Measurements from ENCODE around the gene PTPRD.

Gene PTPRD

DNA sequence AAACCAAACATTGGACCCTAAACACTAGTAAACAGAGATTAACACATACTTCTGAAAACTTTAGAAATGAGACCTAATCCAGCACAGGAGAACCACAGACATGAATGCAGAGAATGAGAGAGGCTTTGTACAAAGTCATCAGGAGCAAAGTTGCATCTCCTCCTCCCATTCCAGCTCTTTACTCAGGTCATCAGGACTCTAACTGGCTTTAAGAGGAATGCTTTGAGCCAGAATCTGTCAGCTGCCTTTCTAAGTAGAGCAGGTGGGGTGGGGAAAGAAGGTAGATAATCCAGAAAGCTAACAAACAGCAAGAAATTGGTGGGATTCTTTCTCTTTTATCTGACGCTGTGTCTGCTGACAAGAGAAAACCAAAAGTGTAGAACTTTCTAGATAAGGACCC lies 2230.5 kb downstream of the PTPRD start:
- no peak for DNase-seq (ENCODE audit: low read depth)

DNA sequence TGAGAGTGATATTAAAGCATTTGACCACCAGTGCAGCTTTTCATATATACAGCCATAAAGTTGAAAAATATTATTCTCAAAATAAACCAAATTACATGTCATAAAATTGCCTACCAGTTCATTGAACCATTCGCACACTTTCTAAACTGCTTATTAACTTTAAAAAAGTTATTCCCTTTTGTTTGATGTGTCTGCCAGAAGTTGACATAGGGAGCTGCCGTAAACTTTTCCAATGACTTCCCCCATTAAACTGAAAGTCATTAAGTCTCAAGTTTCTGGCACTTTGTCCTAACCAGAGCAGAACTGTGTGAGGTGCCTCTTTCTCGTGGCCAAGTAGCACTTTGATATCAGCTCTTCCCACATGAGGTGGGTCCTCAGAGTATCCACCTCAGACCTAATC lies 2231.2 kb downstream of the PTPRD start:
- no peak for DNase-seq (ENCODE audit: low read depth)

GRCh38 chr9:8374471-8374870 lies 2238.3 kb downstream of the PTPRD start:
- no peak for DNase-seq (ENCODE audit: low read depth)

- DNase-seq (ENCODE audit: low read depth) = no peak
Observed at GRCh38 chr9:8371686-8372085, 2241.1 kb downstream of the PTPRD start.

- DNase-seq (ENCODE audit: low read depth) = no peak
Observed at GRCh38 chr9:8366161-8366926, 2246.5 kb downstream of the PTPRD start.

- DNase-seq (ENCODE audit: low read depth) = no peak
Observed at GRCh38 chr9:8365466-8366160, 2247.2 kb downstream of the PTPRD start.

DNA sequence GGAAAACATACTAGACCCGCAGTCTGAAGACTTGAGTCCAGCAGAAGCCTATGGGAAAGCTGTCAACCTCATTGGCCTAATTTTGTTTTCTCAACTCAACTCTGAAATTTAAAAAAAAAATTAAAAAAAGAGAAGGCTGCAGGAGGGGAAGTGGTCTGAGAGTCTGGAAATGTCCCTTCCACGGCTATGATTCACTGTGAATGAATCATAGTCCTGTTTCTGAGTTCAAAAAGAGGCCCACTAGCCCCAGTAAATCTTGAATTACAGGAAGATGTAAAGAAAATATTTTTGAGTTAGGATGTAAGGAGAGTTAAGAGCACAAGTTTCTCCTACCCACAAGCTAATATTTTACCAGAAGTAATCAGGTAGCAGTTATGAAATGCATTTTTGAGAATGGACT lies 2247.8 kb downstream of the PTPRD start:
- no peak for DNase-seq (ENCODE audit: low read depth)

DNA sequence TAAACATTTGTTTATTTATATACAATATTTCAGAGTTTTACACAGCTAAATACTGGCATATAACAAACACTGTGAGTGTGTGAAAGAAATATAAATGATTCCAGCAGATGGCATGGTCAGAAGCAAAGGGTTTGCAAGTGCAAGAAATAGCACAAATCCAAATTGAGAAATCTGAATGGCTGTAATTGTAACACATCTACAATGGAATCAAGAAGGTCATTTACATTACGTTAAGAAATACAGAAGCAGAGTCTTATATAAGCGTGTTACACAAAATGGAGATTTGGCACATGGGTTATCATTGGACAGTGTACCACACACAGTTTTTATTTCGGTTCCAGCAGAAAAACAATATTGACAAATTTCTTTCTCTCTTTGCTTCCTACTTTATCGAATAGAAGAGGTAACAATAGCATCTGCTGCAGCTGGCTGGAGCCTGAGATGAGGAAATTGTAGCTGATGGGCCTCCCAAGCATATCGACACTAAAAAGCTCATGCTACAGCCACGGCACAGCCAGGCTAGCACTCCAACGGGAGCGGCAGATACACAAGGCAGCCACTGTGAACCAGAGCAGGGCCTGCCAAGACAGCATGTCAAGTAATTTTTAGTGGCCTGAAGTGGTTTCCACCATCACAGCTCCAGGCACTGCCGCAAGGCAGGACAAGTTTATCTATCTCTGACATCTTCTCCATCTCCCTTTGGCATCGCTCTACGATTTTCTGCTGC lies 2248.6 kb downstream of the PTPRD start:
- DNase-seq (ENCODE audit: low read depth) = no peak

GRCh38 chr9:8362250-8362649 lies 2250.6 kb downstream of the PTPRD start:
- DNase-seq (ENCODE audit: low read depth) = no peak

- no peak for DNase-seq (ENCODE audit: low read depth)
Observed at GRCh38 chr9:8361364-8361763, 2251.4 kb downstream of the PTPRD start.

DNA sequence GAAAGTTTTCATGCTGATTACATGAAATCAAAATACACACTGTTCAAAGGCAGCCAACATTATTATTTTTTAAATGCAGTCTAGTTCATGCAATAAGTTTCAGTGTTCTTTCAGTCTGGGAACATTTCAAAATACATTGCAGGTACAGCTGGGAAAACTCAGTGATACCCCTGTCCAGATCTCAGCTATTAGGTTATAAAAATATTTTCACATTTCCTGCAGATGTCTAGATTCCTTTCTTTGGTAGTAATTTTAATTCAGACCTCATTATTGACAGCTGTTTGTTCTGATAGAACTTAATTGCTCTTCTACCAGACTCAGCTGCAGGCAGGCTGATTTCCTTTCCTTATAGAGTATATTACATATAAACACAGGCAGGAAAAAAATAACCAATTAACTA lies 2256.4 kb downstream of the PTPRD start:
- DNase-seq (ENCODE audit: low read depth) = no peak

DNA sequence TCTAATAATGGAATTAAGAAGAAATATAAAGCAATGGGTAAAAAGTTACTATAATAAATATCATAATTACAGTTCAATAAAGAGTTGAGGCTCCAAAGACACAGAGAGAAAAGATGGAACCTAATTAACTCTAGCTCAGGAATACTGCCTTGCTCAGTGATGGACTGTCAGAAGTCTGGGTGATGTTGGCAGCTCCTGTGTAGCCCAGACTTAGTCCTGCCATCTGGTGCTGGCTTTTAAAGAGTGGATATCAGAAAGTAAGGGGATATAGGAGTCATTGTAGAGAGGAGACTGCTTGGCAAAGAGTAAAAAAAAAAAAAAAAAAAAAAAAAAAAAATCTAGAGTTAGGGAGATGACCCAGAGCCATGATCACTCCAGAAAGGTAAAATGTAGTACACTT lies 2261.4 kb downstream of the PTPRD start:
- DNase-seq (ENCODE audit: low read depth) = no peak

- DNase-seq (ENCODE audit: low read depth) = no peak
Observed at GRCh38 chr9:8349901-8350300, 2262.9 kb downstream of the PTPRD start.

GRCh38 chr9:8349376-8349775 lies 2263.4 kb downstream of the PTPRD start:
- no peak for DNase-seq (ENCODE audit: low read depth)

DNA sequence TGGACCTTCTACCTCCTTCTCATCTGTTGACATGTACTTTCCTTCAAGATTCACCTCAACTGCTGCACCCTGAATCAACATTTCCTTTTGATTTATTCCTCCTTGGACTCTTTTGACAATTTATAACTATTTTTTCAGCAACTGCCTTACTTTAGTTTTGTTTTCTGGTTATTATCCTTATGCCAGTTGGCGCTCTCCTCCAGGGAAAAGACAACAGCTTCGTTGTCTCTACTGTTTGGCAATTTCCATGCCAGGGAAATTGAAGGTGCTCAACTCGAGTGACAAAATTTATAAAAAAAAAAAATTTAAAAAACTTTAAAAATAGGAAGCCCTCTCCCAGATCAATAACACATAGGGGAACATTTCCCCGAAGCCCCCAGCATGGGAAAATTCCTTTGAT lies 2264.0 kb downstream of the PTPRD start:
- no peak for DNase-seq (ENCODE audit: low read depth)

DNA sequence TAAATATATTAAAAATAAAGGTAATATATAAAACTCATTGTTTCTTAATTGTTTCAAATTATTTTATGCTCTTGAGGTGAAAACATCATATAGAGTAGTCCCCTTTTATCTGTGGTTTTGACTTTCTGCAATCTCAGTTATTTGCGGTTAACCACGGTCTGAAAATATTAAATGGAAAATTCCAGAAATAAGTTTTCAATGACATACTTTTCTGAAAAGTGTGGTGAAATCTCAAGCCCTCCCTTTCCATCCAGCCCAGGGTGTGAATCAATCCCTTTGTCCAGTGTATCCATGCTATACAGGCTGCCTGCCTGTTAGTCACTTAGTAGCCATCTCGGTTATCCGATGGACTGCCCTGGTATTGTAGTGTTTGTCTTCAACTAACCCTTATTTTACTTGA lies 2266.5 kb downstream of the PTPRD start:
- no peak for DNase-seq (ENCODE audit: low read depth)

- DNase-seq (ENCODE audit: low read depth) = no peak
Observed at GRCh38 chr9:8338767-8339510, 2273.9 kb downstream of the PTPRD start.

DNA sequence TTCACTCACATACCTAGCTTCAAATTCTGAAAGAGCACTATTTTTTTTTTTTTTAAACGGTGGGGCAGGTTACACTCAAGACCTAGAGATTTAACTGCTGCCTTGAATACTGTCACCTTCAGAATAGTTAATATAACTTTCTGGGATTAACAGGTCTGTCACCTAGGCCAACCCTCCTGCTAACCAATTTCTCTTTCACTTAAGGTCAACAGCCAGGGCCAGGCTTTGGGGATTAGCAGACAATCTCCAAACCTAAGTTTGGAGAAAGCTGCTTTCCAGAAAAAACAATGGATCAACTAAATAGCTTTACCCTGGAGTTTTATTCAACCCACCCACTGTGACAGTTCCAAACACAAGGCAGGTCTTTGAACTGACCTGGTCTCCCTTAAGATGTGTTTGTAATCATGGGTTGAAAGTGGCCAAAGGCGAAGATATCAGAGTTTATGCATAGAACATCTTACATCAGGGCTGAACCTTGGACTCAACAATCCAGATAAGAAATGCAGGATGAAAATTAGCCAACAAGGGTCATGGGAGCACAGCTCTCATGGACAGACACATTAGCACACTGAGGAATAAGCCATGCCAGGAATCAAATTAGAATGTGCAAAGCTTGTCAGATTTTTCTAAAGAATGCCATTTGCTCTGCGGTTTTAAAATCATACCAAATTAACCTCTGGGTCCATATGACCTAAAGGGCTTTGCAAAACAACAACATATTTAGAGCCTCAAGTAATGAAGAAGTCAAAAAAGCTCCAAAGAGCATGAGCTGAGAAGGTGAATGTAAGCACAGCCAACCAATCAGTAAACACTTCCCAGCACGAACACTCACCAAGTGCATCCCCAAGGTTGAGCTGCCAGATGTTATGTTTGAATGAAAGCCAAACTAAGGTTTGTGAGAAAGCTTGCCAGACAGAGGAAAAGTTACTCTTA lies 2274.7 kb downstream of the PTPRD start:
- no peak for DNase-seq (ENCODE audit: low read depth)

DNA sequence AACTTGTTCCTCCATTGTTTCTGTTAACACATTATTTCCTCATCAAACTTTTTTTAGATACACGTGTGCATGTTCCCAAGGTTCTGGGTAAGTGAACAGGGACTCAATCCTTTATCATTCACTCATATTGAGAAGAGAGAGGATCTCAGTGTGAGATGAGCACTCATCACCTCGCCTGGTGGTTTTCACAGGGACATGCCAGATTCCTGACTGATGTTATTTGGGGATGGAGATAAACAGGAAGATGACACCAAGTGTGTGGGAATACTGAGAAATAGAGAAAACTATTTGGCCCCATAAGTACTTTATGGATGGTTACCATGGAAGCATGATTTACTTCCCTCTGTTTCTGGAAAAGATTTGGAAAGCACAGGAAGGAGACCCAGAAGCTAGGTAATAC lies 2279.9 kb downstream of the PTPRD start:
- no peak for DNase-seq (ENCODE audit: low read depth)

GRCh38 chr9:8332331-8332650 lies 2280.5 kb downstream of the PTPRD start:
- no peak for DNase-seq (ENCODE audit: low read depth)

DNA sequence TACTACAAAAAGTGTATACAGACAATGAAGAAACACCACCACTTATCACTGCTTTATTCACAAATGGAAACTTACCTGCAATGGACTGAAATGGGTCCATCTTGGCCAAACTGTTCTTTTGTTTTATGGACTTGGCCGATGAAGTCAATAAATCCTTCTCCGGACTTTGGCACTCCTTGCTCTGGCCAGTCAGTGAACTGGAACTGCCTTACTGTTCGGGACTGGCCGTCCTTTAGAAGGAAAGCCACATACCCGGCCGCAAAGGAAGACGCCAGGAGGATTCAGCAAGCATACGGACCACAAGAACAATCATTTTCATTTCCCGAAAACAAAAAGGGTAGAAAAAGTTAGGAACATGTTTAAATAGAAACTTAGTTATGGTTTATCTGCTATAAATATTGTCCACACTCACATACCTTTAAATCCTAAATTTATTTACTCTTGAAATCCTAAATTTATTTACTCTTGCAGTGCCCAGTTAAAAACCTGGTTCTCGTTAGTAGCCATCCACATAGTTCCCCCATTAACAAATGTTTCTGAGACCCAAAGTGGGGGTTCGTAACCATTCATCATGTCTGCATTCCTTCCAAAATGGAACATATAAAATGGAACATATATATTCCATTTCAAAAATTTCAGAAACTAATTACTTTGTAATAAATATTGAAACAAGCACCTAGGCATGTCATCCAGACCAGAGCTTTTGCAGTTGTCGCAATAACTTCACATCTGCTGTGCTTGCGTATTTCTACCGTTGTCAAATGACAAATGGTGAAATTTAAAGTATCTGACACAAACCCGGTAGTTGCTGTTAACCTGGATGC lies 2281.1 kb downstream of the PTPRD start:
- no peak for DNase-seq (ENCODE audit: low read depth)

Data from EH (cell line).